Medulla oblongata (tissue), 1 donor: ENCODE measurements around the gene MC2R.
A peak's percentile ranks its signal among the peaks of the same experiment; 100 is the strongest.
"Not testable (repeated sequence)": the region's sequence is repeated elsewhere in the genome, so short reads cannot be mapped to it uniquely, and the experiment has no call there.

Source experiments
- DNase-seq: peaks from one replicate; pipeline ENCODE4 v3.0.0-alpha.2; 2015; ENCODE audit errors: extremely low spot score

MC2R gene

DNA sequence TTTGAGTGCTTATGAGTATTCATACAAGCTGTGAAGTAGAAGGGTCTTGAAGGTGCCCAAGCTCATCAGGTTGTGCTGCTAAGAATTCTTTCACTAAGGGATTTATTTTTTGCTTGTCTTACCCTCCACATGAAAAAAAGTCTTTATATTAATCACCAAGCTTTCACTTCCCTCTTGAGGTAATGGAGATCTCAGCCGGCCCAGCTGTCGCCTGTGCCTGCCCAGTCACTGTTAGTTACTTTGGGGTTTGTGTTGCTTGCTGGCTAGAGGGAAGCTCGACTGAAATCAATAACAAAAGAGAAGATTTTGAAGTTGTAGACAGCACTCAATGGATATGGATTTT is 21.9 kb downstream of the MC2R start:
- peak; percentile 5 for DNase-seq

DNA sequence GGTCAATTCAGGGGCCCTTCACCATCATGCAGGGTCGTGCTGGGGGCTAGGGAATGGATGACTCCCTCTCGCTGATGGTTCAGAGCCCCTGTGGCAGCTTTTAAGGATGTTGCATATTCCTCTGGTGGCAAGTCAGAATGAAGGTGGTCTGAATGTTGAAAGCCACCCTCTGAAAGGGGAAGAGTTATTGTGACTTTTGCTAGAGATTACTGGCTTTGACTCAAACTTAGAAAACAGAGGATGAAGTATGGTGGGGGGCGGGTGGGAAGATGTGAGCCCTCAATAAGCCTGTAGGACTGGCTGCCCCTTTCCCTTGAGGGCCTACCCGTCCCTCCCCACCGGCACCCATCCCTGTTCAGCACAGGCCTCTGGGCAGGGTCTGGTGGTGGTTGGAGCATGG is 23.2 kb downstream of the MC2R start:
- DNase-seq: no peak

DNA sequence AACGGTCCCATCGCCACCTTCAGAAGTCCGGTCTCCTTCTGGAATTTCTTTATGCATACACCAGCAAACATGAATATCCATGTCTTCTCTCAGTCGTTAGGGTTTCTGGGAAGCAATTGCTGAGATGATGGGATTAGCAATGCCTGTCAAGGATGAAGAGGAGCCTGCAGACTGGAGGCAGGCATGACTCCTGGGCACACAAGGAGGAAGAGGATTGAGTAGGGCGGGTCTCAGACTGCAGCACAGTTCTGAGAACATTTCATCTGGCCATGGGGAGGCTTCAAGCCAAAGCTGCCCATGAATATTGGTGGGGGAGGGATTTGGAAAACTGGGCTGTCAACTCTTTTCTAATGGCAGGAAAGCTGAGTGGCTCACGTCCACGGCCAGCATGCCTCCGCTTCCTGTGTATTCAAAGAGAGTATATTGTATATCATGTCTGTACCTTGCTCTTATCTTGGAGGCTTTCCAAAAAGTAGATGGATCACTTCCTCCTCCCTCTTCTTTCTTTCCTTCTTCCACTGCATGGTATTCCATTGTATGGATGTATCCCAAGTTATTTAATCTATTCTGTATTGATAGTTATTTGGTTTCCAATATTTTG is 24.5 kb downstream of the MC2R start:
- DNase-seq: no peak

DNA sequence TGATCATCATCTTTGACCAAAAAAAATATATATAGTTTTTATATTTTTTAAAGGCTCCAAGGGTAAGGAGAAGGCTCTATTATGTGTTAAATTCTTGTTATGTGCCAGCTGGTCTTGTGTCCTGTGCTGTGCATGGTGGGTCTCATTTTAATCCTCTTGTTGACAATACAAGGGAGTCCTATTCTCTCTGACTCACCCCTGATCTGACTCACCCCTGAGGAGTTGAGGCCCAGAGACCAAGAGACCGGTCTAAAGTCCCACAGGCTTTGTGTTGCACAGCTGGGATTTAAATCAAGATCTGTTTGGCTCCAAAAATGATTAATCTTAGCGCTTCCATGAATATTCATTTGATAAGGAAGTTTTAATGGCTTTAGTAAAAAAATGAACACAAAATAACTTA is 25.7 kb downstream of the MC2R start:
- DNase-seq: no peak

DNA sequence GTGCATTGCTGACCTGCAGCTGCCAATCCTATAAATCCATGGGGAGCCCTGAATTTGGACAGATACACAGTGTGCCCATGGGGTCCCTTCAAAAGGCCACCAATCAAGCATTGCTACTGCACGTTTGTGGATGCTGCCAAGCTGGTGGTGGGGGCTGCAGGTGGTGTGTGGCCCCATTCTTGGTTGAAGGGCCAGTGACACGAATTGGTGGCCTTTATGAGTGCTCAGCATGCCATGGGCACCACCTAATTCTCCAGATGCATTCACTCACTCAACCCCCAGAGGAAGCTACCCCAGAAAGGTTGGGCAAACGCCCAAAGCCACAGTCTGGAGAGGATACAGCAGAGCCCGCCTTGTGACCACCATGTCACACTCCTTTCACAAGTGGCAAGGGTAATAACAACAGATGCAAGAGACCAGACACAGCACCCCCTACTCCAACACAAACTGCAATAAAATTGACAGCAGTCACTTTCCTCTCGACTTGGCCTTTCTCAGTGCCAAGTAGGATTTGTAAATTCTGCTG is 27.1 kb downstream of the MC2R start:
- no peak for DNase-seq

DNA sequence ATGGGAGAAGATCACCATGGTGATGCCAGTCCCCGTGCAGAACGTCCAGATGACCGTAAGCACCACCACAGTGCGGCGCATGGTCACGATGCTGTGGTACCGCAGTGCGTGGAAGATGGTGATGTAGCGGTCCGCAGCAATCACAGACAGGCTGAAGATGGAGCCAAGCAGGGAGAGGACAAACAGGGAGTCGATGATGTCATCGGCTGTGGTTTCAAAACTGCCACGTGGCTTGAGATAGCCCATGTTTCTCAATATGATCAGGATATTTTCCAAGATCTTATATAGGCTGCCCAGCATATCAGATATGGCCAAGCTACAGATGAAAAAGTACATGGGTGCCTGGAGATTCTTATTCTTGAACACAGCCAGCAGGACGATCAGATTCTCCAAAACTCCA is 30.3 kb downstream of the MC2R start:
- DNase-seq: no peak

DNA sequence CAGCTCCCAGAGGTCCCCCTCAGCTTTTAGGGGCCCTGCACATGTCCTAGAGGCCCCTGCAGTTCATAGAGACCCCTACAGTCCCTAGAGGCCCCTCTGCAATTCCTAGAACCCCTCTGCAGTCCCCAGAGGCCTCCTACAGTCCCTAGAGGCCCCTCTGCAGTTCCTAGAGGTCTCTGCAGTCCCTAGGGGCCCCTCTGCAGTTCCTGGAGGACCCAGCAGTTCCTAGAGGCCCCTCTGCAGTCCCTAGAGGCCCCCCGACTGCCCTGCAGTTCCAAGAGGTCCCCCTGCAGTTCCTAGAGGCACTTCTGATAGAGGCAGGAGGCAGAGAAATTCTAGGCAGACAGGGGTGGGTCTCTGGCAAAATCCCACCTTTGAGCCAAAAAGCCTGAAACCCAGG is 35.4 kb downstream of the MC2R start:
- no peak for DNase-seq

DNA sequence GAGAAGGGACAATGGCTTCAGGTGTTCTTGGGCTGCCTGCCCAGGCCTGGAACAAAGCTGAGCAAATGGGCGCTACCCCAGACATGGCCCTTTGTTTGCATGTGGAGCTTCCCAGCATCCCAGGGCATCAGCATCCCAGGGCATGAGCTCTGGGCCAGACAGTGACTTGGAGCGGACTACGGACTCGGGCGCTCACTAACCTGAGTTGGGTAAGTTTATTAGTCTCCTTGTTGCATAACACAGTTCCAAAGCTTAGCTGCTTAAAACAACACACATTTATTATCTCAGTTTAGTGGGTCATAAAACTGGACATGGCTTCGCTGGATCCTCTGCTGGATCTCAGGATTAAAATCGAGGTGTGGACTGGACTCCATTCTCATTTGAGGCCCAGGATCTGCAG is 35.8 kb downstream of the MC2R start:
- DNase-seq: no peak

DNA sequence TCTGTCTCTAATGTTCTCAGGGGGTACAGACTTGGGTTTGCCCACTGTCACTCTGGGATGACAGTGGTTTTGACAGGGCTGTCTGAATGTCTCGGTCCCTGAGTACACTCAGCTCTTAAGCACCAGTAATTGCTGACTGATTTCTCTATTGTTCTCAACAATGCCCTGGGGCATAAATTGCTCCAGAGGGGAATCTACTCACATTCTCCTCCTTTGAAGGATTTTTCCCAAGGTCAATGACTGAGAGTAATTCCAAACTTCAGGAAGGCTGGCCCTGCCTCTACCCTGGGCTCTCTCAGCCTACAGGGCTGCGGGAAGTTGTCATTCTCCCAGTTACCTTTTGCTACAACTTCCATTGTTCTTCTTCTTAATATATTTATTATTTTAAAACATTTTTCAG is 36.5 kb downstream of the MC2R start:
- DNase-seq: no peak

DNA sequence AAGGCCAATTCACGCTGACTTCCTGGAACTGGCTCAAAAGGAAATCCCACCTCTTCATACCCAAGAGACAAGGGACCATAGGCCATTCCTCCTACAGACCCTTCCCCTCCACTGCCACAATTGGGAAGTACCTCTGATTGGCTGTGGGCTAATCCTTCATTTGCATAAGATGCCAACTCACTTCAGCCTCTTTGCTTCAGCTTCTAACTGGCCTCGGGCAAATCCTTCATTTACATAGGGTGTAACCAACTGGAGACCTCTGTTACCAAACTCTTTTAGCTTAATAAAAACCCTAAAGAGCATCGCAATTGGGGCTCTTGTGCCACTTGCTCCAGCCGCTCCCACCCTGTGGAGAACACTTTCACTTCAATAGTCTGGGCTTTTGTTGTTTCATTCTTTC is 38.2 kb downstream of the MC2R start:
- DNase-seq: no peak

DNA sequence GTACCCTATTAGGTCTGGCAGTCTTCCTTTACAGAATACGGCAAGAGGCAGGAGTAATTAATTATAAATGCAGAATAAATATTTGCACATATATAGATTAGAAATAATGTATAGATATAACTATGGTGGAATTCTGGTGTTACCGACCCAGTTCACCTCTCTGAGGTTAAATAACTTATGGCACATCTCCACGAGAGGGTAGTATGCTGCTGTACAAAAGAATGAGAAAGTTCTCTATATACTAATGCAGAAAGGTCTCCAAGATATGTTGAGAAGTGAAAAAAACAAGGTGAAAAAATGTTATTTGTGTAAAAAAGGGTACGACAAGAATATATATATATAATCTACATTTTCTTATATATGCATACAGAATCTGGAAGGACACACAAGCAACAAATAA is 40.8 kb downstream of the MC2R start:
- DNase-seq: no peak

DNA sequence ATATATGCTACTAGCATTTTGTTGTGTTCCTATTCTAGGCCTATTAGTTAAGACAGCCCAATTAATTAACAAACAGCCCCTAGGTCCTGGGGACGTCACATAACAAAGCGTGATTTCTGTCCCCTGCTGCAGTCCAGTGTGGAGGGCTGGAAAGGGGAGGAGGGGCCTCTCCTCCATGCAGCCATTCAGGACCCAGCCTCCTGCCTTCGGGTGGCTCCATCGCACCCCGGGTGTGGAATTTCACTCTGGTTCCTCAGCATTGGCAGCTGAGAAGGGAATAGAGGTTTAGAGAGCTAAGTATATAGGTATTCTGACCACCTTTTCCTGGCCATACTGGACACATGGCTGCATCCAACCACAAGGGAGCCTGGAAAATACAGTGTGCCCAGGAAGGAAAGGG is 42.4 kb downstream of the MC2R start:
- DNase-seq: no peak

DNA sequence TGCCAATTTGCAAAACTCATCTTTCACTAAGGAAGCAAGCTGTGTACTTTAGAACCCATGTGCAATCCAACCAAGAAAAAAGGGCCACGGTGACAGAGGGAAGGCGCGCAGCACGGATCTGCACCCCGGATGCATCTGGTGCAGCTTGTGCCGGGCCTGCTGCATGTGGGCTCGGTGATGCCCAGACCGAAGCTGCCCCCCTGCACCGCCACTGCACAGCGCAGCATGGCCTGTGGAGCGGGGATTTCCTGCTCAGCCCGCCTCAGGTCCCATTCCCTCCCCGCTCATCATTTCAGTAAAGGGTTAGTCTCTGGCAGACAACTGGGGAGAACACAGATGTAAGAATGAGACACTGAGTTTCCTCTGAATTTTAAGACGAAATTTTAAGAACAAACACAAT is 43.0 kb downstream of the MC2R start:
- DNase-seq: no peak

DNA sequence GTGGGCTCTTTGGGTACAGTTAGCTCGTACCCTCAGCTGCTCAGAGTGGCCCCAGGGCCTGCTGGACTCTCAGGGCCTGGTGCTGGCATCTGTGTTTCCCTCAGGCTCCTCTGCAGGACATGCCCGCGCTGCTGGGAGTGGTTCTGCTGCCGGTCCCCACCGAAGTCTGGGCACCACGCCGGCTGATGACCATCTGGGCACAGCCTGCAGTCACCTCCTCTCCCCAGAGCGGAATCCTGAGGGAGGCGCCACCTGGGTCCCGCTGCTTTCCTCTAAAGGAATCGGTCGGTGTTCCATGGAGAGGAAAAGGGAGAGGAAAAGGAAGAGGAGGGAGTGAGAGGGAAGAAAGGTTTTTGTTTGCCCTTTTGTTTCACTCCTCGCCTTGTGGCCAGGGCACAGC is 43.6 kb downstream of the MC2R start:
- DNase-seq: no peak

DNA sequence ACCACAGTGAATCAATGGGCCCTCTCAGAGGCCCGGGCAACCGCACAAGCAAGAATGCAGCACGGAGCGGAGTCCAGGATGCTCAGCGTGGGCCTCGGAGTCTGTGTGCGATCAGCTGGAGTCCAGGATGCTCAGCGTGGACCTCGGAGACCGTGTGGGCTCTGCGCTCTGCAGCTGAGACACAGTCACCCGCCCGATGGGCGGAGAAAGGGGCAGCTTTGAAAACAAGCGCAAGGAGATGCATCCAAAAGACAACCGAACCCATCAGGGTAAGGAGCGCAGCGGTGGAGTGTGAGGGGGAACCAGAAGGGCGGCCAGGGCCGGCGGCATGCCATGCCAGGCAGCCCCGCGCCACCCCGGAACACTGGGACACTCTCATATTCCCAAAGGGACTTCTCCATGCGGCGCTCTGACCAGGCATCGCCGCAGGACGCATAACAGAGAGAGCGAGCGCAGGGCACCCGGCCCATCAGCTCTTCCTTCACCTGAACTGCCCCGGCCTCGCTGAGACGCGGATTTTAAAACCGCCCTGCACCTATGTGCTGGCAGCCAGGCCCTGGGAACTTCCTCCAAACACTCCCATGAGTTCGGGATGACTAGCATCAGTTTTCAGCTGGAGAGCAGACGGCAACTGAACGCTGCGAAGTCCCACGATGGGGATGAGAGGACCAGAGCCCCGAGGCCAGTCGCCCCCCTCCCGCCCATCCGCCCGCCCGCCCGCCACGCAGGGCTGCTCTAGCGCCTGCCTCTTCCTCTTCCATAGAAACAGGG is 46.6 kb downstream of the MC2R start:
- no peak for DNase-seq

DNA sequence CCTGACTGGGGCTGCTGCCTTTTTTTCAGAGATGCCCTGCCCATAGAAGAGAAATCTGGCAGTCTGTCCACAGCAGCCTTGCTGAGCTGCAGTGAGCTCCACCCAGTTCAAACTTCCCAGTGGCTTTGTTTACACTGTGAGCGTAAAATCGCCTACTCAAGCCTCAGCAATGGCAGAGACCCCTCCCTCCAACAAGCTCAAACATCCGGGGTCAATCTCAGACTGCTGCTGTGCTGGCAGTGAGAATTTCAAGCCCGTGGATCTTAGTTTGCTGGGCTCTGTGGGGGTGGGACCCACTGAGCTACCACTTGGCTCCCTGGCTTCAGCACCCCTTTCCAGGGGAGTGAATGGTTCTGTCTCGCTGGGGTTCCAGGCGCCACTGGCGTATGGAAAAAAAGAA is 52.4 kb downstream of the MC2R start:
- not testable (repeated sequence) for DNase-seq

DNA sequence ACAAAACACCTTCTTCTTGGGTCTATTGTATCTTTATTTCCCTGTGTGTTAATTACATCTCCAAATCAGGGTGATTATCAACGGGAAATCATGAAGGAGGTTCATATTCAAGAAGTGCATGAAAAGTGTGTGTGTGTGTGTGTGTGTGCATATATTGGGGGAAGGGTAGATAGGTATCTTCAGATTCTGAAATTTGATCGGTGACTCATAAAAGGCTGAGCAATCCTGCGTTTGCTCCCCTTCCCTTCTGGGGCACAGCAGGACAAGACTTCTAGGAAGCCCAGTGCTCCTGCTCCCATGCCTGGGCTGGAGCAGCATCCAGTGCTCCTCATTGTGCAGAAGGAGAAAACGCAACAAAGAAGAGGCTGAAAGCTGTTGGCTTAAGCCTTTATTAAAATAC is 65.5 kb downstream of the MC2R start:
- no peak for DNase-seq

DNA sequence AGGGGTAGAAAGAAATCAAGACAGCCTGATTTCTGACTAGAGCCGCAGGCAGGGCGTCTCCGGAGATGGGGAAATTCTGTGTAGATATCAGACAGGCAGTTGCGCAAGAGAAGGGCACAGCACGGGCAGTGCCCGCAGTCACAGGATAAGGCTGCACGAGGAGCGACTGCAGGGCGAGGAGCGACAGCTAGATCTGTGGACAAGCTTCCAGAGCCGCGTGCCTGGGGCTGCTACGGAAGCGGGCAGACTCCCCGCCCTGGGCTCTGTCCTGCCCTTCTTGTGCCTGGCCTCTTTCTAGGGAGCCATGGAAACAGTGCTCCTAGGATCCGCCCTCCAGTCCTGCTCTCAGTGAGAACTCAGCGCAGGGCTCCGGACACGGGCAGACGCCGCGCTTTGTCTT is 78.8 kb downstream of the MC2R start:
- DNase-seq: no peak

DNA sequence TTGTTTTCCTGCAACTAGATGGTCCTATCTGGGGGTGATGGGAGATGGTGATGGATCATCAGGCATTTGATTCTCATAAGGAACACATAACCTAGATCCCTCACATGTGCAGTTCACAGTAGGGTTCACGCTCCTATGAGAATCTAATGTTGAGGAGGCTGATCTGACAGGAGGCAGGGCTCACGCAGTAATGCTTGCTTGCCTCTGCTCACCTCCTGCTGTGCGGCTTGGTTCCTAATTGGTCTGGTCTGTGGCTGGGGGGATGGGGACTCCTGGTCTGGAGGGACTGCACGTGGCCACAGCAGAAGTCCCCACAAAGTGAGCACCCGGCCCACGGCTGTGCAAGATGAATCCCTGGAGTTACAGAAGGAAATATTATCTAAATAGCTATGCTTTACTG is 80.1 kb downstream of the MC2R start:
- DNase-seq: no peak

DNA sequence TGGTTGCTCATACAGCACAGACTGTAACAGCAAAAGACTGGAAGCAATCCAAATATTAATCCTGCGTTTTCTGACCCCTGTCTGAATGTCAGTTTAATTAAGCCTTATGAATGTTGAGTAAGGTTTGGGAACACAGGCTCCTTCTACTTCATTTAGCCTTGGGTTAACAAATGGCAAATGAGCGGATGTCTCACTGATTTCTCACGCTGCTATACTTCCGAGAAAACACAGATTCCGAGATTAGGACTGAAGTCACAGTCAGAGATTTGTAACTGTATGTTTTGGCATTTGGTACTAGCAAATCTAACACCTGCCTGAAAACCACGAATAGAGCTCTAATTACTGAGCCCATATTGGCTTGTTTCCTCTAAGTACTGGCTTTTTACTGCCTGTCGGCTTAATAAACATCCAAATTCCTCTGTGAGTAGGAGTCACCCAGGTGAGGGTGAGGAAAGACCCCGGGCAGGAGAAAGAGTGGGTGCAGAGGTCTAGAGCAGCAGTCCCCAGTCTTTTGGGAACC is 80.8 kb downstream of the MC2R start:
- no peak for DNase-seq
